Uterus (tissue), 2 donors: ENCODE measurements around the gene TEX13B.

Experiments used
- CTCF ChIP-seq, 4 experiments: fragments of 200-600 bp in 2 of 4; fragments of 450-650 bp in 2 of 4; sonication (generic) in 2 of 4; IDR thresholded peaks; one replicate each; pipeline ENCODE4 v1.5.1; 2016 to 2019; ENCODE audit warnings: antibody characterized with exemption in 4 of 4, mild to moderate bottlenecking in 2 of 4, moderate library complexity in 1 of 4
- POLR2A ChIP-seq, 2 donors: fragments of 450-650 bp; IDR thresholded peaks; one replicate each; pipeline ENCODE4 v1.6.1; 2016; ENCODE audit warnings: antibody characterized with exemption in 2 of 2, mild to moderate bottlenecking in 1 of 2, moderate library complexity in 1 of 2

- TF ChIP-seq POLR2A (IDR thresholded peaks at IDR 0.05) (no peak), CTCF (IDR thresholded peaks at IDR 0.05) (no peak)
Observed at GRCh38 chrX:108022491-108023089, 40.4 kb upstream of the TEX13B start.
